GM23338 (cell line): ENCODE data around the gene BBOX1. TPM values are rescaled to one million over a fixed set of nuclear protein-coding genes. Genes with fewer than 3 reads are reported as not detected.

ENCODE experiments used
- ATAC-seq: fragments of 200-7000 bp; cut with Tn5 transposase; 3 replicates; pipeline ENCODE4 v1.9.1; 2020
- DNase-seq: peaks from one replicate; pipeline ENCODE4 v3.0.0-alpha.2; 2015; ENCODE audit warnings: low spot score
- H2AFZ ChIP-seq: fragments of 200-600 bp; sonication (generic); 2 replicates; pipeline ENCODE4 v1.8.0; 2016; ENCODE audit warnings: antibody characterized with exemption, mild to moderate bottlenecking, moderate library complexity
- H3F3A ChIP-seq: fragments of 200-600 bp; sonication (generic); replicated peaks from 2 replicates; pipeline ENCODE4 v1.8.0; 2017; ENCODE audit warnings: antibody characterized with exemption, mixed run types, low read depth
- H3K27ac ChIP-seq: fragments of 200-600 bp; sonication (generic); 2 replicates; pipeline ENCODE4 v1.6.1; 2016; ENCODE audit warnings: low read depth
- H3K27me3 ChIP-seq: fragments of 200-600 bp; sonication (generic); 2 replicates; pipeline ENCODE4 v1.8.0; 2016; ENCODE audit warnings: mild to moderate bottlenecking, mixed run types, moderate library complexity; ENCODE audit not compliant: insufficient read depth
- H3K36me3 ChIP-seq: fragments of 200-600 bp; sonication (generic); 2 replicates; pipeline ENCODE4 v1.8.0; 2016; ENCODE audit warnings: mild to moderate bottlenecking; ENCODE audit not compliant: insufficient read depth
- H3K4me1 ChIP-seq: fragments of 200-600 bp; sonication (generic); 2 replicates; pipeline ENCODE4 v1.8.0; 2016; ENCODE audit warnings: mild to moderate bottlenecking, moderate library complexity; ENCODE audit not compliant: insufficient read depth
- H3K4me2 ChIP-seq: fragments of 200-600 bp; sonication (generic); 2 replicates; pipeline ENCODE4 v1.7.1; 2017; ENCODE audit warnings: mixed run types
- H3K4me3 ChIP-seq: fragments of 200-600 bp; sonication (generic); 2 replicates; pipeline ENCODE4 v1.6.1; 2016; ENCODE audit warnings: mixed run types
- H3K79me2 ChIP-seq: fragments of 200-600 bp; sonication (generic); replicated peaks from 2 replicates; pipeline ENCODE4 v1.8.0; 2017; ENCODE audit warnings: mild to moderate bottlenecking; ENCODE audit not compliant: insufficient read depth
- H3K9me2 ChIP-seq: fragments of 200-600 bp; sonication (generic); 2 replicates; pipeline ENCODE4 v1.8.0; 2017; ENCODE audit not compliant: insufficient read depth
- H4K20me1 ChIP-seq: fragments of 200-600 bp; sonication (generic); replicated peaks from 2 replicates; pipeline ENCODE4 v1.8.0; 2017; ENCODE audit warnings: mild to moderate bottlenecking; ENCODE audit not compliant: insufficient read depth
- H3K27ac Mint-ChIP-seq: 2 replicates; pipeline ENCODE4 v1.8.0; 2020; ENCODE audit warnings: inconsistent platforms, mild to moderate bottlenecking, moderate library complexity, mixed read lengths
- H3K27me3 Mint-ChIP-seq: 3 replicates; pipeline ENCODE4 v1.8.0; 2022; ENCODE audit warnings: low read depth, mild to moderate bottlenecking, moderate library complexity, mixed read lengths, inconsistent platforms; ENCODE audit not compliant: insufficient read depth, poor library complexity
- H3K36me3 Mint-ChIP-seq: 3 replicates; pipeline ENCODE4 v1.8.0; 2021; ENCODE audit warnings: low read depth, mild to moderate bottlenecking, inconsistent platforms, moderate library complexity, mixed read lengths
- H3K4me1 Mint-ChIP-seq: 3 replicates; pipeline ENCODE4 v1.8.0; 2020; ENCODE audit warnings: mild to moderate bottlenecking, inconsistent platforms, mixed read lengths
- H3K4me3 Mint-ChIP-seq: 3 replicates; pipeline ENCODE4 v1.8.0; 2021; ENCODE audit warnings: moderate library complexity, mild to moderate bottlenecking, inconsistent platforms, mixed read lengths
- H3K9me3 Mint-ChIP-seq: 3 replicates; pipeline ENCODE4 v1.8.0; 2020; ENCODE audit warnings: moderate library complexity, mild to moderate bottlenecking, inconsistent platforms, mixed read lengths
- CREB1 ChIP-seq: fragments of 250-450 bp; sonication (Bioruptor Pico); IDR thresholded peaks from 2 replicates; pipeline ENCODE4 v1.5.0; 2020; ENCODE audit warnings: low read depth, mild to moderate bottlenecking, moderate library complexity
- EZH2 ChIP-seq: fragments of 200-600 bp; sonication (generic); IDR thresholded peaks from one replicate; pipeline ENCODE4 v1.8.0; 2017; ENCODE audit warnings: antibody characterized with exemption, mild to moderate bottlenecking, low read depth; ENCODE audit not compliant: unreplicated experiment
- JUNB ChIP-seq: IDR thresholded peaks from one replicate; pipeline ENCODE4 v1.6.1; 2016; ENCODE audit warnings: antibody characterized with exemption; ENCODE audit not compliant: unreplicated experiment
- STAT1 ChIP-seq: IDR thresholded peaks from one replicate; pipeline ENCODE4 v1.6.1; 2016; ENCODE audit warnings: antibody characterized with exemption; ENCODE audit not compliant: unreplicated experiment
- ZNF114 ChIP-seq: fragments of 250-450 bp; sonication (Bioruptor Pico); IDR thresholded peaks from 2 replicates; pipeline ENCODE4 v1.5.0; 2020; ENCODE audit warnings: mild to moderate bottlenecking, moderate library complexity
- ZNF331 ChIP-seq: fragments of 250-450 bp; sonication (Bioruptor Pico); IDR thresholded peaks from 2 replicates; pipeline ENCODE4 v1.5.0; 2020; ENCODE audit warnings: low read depth, mild to moderate bottlenecking, moderate library complexity
- ZNF462 ChIP-seq: fragments of 250-450 bp; sonication (Bioruptor Pico); IDR thresholded peaks from 2 replicates; pipeline ENCODE4 v1.5.0; 2020; ENCODE audit warnings: mild to moderate bottlenecking, moderate library complexity
- polyA plus RNA-seq: library from polyadenylated mRNA; unstranded; fragments of >200 nt; fragmentation: Nextera tagmentation; extraction: Ambion mirVana; gene quantifications from 2 replicates; pipeline ENCODE4 v1.2.1, GENCODE V29; 2016
- total RNA-seq: library from RNA; depleted of rRNA; stranded (reverse); fragments of >200 nt; shearing (Covaris generic); gene quantifications from 2 replicates; pipeline ENCODE4 v1.2.3, GENCODE V29; 2014
- TF ChIP-seq, protein P1 (sequence below): IDR thresholded peaks from 2 replicates; pipeline ENCODE4 v1.6.1; 2016; ENCODE audit warnings: antibody characterized with exemption

Gene BBOX1
- total and polyA plus RNA-seq, 2 experiments from 2014 or later = not detected

DNA sequence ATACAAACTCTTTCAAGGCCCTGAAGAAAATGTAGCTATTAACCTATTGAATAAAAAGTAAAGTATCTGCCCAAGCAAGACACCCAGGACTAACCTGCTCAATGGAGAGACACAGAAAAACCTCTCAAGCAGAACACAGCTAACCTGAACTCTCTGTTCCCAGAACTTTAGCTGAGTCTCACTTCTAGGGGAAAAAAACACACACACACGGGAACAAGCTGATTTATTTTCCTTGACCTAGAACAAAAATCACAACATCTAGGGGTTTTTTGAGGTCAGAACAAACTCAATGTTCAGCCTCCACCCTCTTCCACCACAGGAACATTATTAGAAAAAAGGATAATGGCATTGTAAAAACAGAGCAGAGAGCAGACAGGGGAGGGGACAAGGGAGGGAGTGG, 121.6 kb downstream of the BBOX1 start:
- H3K4me3 Mint-ChIP-seq = no peak overlapping the region

More for the DNA sequence above, 121.6 kb downstream of the BBOX1 start:
- H3K27ac Mint-ChIP-seq = no peak overlapping the region
- Histone ChIP-seq H3K9me2 (no peaks in the 10 kb centered on the region), H3K36me3 (no peaks in the 10 kb centered on the region; the same call in 1 of the 2 replicates), H3K27ac (no peak overlapping the region), H4K20me1 (no peaks in the 10 kb centered on the region), H3K4me2 (no peak overlapping the region), H3F3A (no peaks in the 10 kb centered on the region), H3K4me1 (no peaks in the 10 kb centered on the region), H3K4me3 (no peak overlapping the region), H2AFZ (no peak overlapping the region), H3K27me3 (no peaks in the 10 kb centered on the region), H3K79me2 (no peaks in the 10 kb centered on the region)
- H3K27me3 Mint-ChIP-seq = no peaks in the 10 kb centered on the region
- TF ChIP-seq, protein P1, sequence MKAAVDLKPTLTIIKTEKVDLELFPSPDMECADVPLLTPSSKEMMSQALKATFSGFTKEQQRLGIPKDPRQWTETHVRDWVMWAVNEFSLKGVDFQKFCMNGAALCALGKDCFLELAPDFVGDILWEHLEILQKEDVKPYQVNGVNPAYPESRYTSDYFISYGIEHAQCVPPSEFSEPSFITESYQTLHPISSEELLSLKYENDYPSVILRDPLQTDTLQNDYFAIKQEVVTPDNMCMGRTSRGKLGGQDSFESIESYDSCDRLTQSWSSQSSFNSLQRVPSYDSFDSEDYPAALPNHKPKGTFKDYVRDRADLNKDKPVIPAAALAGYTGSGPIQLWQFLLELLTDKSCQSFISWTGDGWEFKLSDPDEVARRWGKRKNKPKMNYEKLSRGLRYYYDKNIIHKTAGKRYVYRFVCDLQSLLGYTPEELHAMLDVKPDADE = no peak
- no peak for TF ChIP-seq JUNB
- no peak for TF ChIP-seq ZNF114 (CRISPR knock-in tag)
- TF ChIP-seq ZNF462 (CRISPR knock-in tag) = no peak
- TF ChIP-seq STAT1 = no peak
- TF ChIP-seq EZH2 = no peak
- TF ChIP-seq ZNF331 = no peak
- TF ChIP-seq CREB1 (CRISPR knock-in tag) = no peak
- peaks cover 16% of the 10 kb centered on the region; the same call in 2 of the 3 replicates for H3K9me3 Mint-ChIP-seq
- peaks cover 14% of the 10 kb centered on the region; the same call in 2 of the 3 replicates for H3K36me3 Mint-ChIP-seq
- H3K4me1 Mint-ChIP-seq = no peaks in the 10 kb centered on the region
- ATAC-seq = no peak
- DNase-seq = no peak
